ENCODE data around the gene PDE4A. TPM values are rescaled to one million over a fixed set of nuclear protein-coding genes. Genes with fewer than 3 reads are reported as not detected.
A peak's percentile ranks its signal among the peaks of the same experiment; 100 is the strongest.

Gene PDE4A
- total RNA-seq, 1 experiment from 2014 or later, result 9.2 TPM

GRCh38 chr19:10508036-10508435, 87.7 kb downstream of the PDE4A start:
- no peak for DNase-seq (ENCODE audit: low read depth)

GRCh38 chr19:10508707-10509106, 88.4 kb downstream of the PDE4A start:
- DNase-seq (ENCODE audit: low read depth), result peak; percentile 50

- DNase-seq (ENCODE audit: low read depth), result no peak
Observed at GRCh38 chr19:10510301-10510802, 90.0 kb downstream of the PDE4A start.

GRCh38 chr19:10513223-10513622, 92.9 kb downstream of the PDE4A start:
- no peak for DNase-seq (ENCODE audit: low read depth)

GRCh38 chr19:10514211-10515145, 94.1 kb downstream of the PDE4A start:
- no peak for DNase-seq (ENCODE audit: low read depth)

GRCh38 chr19:10516064-10516385, 95.7 kb downstream of the PDE4A start:
- no peak for DNase-seq (ENCODE audit: low read depth)

GRCh38 chr19:10516671-10517286, 96.4 kb downstream of the PDE4A start:
- DNase-seq (ENCODE audit: low read depth), result no peak

GRCh38 chr19:10517361-10517759, 97.0 kb downstream of the PDE4A start, which contains the start of gene S1PR5:
Gene S1PR5, minus strand, starts transcription at chr19:10517447. Its CDS starts 2,436 bp downstream, at chr19:10515011.
- DNase-seq (ENCODE audit: low read depth), result no peak

- no peak for DNase-seq (ENCODE audit: low read depth)
Observed at GRCh38 chr19:10517760-10518443, 97.6 kb downstream of the PDE4A start.

GRCh38 chr19:10518444-10519361, 98.4 kb downstream of the PDE4A start:
- DNase-seq (ENCODE audit: low read depth), result no peak

Other genes with a start within 250 kb of the PDE4A start
- 136 and 139 TPM in 2 replicates for gene DNMT1, start 225.6 kb upstream of the PDE4A start, total RNA-seq (2014; rRNA removed; shearing (Covaris generic))
- 1.1 and 1.9 TPM in 2 replicates for gene S1PR2, start 189.2 kb upstream of the PDE4A start, total RNA-seq (2014; rRNA removed; shearing (Covaris generic))
- 154 and 174 TPM in 2 replicates for gene MRPL4, start 168.3 kb upstream of the PDE4A start, total RNA-seq (2014; rRNA removed; shearing (Covaris generic))
- gene ICAM1, start 149.4 kb upstream of the PDE4A start, total RNA-seq (2014; rRNA removed; shearing (Covaris generic)), result 0.27 and 0.30 TPM in 2 replicates
- gene ICAM4, start 133.6 kb upstream of the PDE4A start, total RNA-seq (2014; rRNA removed; shearing (Covaris generic)), result not detected in 2 replicates
- gene ICAM5, start 130.6 kb upstream of the PDE4A start, total RNA-seq (2014; rRNA removed; shearing (Covaris generic)), result 0.17 and 0.31 TPM in 2 replicates
- 0.43 and 1.7 TPM in 2 replicates for gene ZGLP1, start 110.7 kb upstream of the PDE4A start, total RNA-seq (2014; rRNA removed; shearing (Covaris generic))
- gene FDX2, start 104.5 kb upstream of the PDE4A start, total RNA-seq (2014; rRNA removed; shearing (Covaris generic)), result 31.5 and 42.4 TPM in 2 replicates
- gene RAVER1, start 87.0 kb upstream of the PDE4A start, total RNA-seq (2014; rRNA removed; shearing (Covaris generic)), result 28.3 and 48.3 TPM in 2 replicates
- gene ICAM3, start 80.9 kb upstream of the PDE4A start, total RNA-seq (2014; rRNA removed; shearing (Covaris generic)), result 8.3 and 8.8 TPM in 2 replicates
- 64.3 and 80.5 TPM in 2 replicates for gene TYK2, start 40.0 kb upstream of the PDE4A start, total RNA-seq (2014; rRNA removed; shearing (Covaris generic))
- gene CDC37, start 17.0 kb upstream of the PDE4A start, total RNA-seq (2014; rRNA removed; shearing (Covaris generic)), result 526 and 530 TPM in 2 replicates
- gene KEAP1, start 82.8 kb downstream of the PDE4A start, total RNA-seq (2014; rRNA removed; shearing (Covaris generic)), result 72.1 and 76.0 TPM in 2 replicates
- gene S1PR5, start 96.9 kb downstream of the PDE4A start, total RNA-seq (2014; rRNA removed; shearing (Covaris generic)), result 1.2 and 1.8 TPM in 2 replicates
- 31.8 and 36.8 TPM in 2 replicates for gene ATG4D, start 123.4 kb downstream of the PDE4A start, total RNA-seq (2014; rRNA removed; shearing (Covaris generic))
- gene KRI1, start 145.5 kb downstream of the PDE4A start, total RNA-seq (2014; rRNA removed; shearing (Covaris generic)), result 33.9 and 56.1 TPM in 2 replicates
- gene CDKN2D, start 148.4 kb downstream of the PDE4A start, total RNA-seq (2014; rRNA removed; shearing (Covaris generic)), result 6.3 and 14.5 TPM in 2 replicates
- gene AP1M2, start 166.8 kb downstream of the PDE4A start, total RNA-seq (2014; rRNA removed; shearing (Covaris generic)), result 5.8 and 8.6 TPM in 2 replicates
- 1.6 and 1.8 TPM in 2 replicates for gene SLC44A2, start 205.0 kb downstream of the PDE4A start, total RNA-seq (2014; rRNA removed; shearing (Covaris generic))
- gene ILF3, start 233.8 kb downstream of the PDE4A start, total RNA-seq (2014; rRNA removed; shearing (Covaris generic)), result 169 and 184 TPM in 2 replicates

All from HT1080 (cell line).